CD4-positive, alpha-beta T cell treated with Interleukin-6 for 4 hours (primary cell): Measurements from ENCODE around the gene HNRNPA0.

ENCODE experiments used
- DNase-seq: peaks from one replicate; pipeline ENCODE4 v3.0.0-alpha.2; 2020; ENCODE audit warnings: mixed read lengths

The HNRNPA0 gene

GRCh38 chr5:137753691-137754187 is 424 bp downstream of the HNRNPA0 start:
- DNase-seq: no peak

GRCh38 chr5:137752905-137753690 is 1.1 kb downstream of the HNRNPA0 start:
- DNase-seq: peak; percentile 41

- DNase-seq: no peak
Observed at GRCh38 chr5:137751869-137752491, 2.2 kb downstream of the HNRNPA0 start.

GRCh38 chr5:137750436-137750835 is 3.7 kb downstream of the HNRNPA0 start:
- DNase-seq: no peak

GRCh38 chr5:137747848-137748247 is 6.3 kb downstream of the HNRNPA0 start:
- DNase-seq: no peak

GRCh38 chr5:137743031-137743640 is 11.0 kb downstream of the HNRNPA0 start:
- DNase-seq: peak; percentile 79

- DNase-seq: no peak
Observed at GRCh38 chr5:137741718-137742117, 12.4 kb downstream of the HNRNPA0 start.

- no peak for DNase-seq
Observed at GRCh38 chr5:137739737-137740136, 14.4 kb downstream of the HNRNPA0 start.

- DNase-seq: no peak
Observed at GRCh38 chr5:137738947-137739346, 15.2 kb downstream of the HNRNPA0 start.

- peak; percentile 46 for DNase-seq
Observed at GRCh38 chr5:137737349-137738131, 16.6 kb downstream of the HNRNPA0 start.

- no peak for DNase-seq
Observed at GRCh38 chr5:137736496-137736895, 17.7 kb downstream of the HNRNPA0 start.

- peak; percentile 65 for DNase-seq
Observed at GRCh38 chr5:137735555-137736284, 18.4 kb downstream of the HNRNPA0 start, which contains the start of gene KLHL3. KLHL3 (minus strand) TSS chr5:137736089; CDS start chr5:137735646, 443 bp downstream.

- DNase-seq: peak; percentile 30
Observed at GRCh38 chr5:137734962-137735554, 19.1 kb downstream of the HNRNPA0 start.

GRCh38 chr5:137734331-137734730 is 19.8 kb downstream of the HNRNPA0 start:
- peak; percentile 10 for DNase-seq

GRCh38 chr5:137733922-137734321 is 20.2 kb downstream of the HNRNPA0 start:
- DNase-seq: no peak

GRCh38 chr5:137733006-137733405 is 21.2 kb downstream of the HNRNPA0 start:
- no peak for DNase-seq

GRCh38 chr5:137731176-137731575 is 23.0 kb downstream of the HNRNPA0 start:
- DNase-seq: no peak

- no peak for DNase-seq
Observed at GRCh38 chr5:137730336-137730735, 23.8 kb downstream of the HNRNPA0 start.

GRCh38 chr5:137728048-137728447 is 26.1 kb downstream of the HNRNPA0 start:
- DNase-seq: no peak

- no peak for DNase-seq
Observed at GRCh38 chr5:137727623-137728022, 26.5 kb downstream of the HNRNPA0 start.

GRCh38 chr5:137724251-137724650 is 29.9 kb downstream of the HNRNPA0 start:
- DNase-seq: no peak

- DNase-seq: no peak
Observed at GRCh38 chr5:137718611-137719010, 35.6 kb downstream of the HNRNPA0 start.
